GM13977 (cell line): ENCODE data around the gene PDIA6.
"Not testable (repeated sequence)": the region's sequence is repeated elsewhere in the genome, so short reads cannot be mapped to it uniquely, and the experiment has no call there.

Experiments
- DNase-seq: peaks from one replicate; pipeline ENCODE4 v3.0.0; 2012; ENCODE audit warnings: low spot score
- in situ Hi-C: fragments of 300-500 bp; cut with MboI; formaldehyde crosslinking; loops from one replicate; pipeline ENCODE4 v1.12.0; 2022; ENCODE audit warnings: low sequenced_read_pairs, low pct_unique_long_range_greater_than_20kb, mixed read lengths, inconsistent platforms; ENCODE audit not compliant: unreplicated experiment
- TF ChIP-seq, protein P1 (sequence below): IDR thresholded peaks from 2 replicates; pipeline ENCODE4 v1.5.1; 2012; ENCODE audit warnings: mild to moderate bottlenecking, control low read depth; ENCODE audit not compliant: insufficient read depth; ENCODE audit errors: extremely low read depth, missing control alignments

PDIA6 gene

DNA sequence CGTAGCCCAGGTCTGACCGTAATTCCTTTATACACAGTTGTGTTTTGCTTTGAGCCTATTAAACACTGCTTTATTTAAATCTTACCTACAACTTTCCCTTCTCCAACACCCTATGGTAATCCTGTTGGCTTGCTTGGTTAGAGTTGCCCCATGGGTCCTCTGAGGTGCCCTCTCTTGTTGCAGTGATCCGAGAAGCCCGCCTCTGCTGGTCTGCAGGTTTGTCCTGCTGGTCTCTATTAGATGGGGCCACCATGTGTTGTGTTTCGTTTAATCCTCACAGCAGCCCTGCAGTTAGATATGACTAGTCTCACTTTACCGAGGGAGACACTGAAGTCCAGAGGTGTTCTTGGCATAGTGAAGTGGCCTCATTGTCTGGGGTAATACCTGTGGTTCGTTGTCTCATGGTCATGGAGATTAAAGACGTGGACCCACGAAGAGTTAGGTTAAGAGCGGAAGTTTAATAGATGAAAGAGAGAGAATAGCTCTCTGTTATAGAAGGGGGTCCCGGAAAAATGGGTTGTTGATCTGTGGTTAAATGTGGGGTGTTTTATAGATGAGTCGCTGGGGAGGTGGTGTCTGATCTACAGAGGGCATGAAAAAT, 7.2 kb upstream of the PDIA6 start:
- in situ Hi-C loops, result no loop called here

DNA sequence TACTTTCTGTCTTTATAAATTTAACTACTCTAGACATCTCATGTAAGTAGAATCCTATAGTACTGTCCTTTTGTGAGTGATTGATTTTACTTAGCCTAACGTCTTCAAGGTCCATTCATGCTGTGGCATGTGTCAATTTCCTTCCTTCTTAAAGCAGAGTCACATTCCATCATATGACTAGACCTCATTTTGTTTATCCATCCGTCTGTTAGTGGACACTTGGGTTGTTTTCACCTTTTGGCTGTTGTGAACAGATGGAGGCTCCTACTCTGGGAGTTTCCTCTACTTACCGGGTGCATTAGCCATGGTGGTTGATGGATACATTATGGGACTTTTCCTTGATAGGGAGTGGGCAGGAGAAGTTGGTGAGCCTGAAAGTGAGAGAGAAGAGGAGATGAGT, 6.4 kb upstream of the PDIA6 start:
- in situ Hi-C loops, result no loop called here

More for the DNA sequence above, 7.2 kb upstream of the PDIA6 start:
- no peak for DNase-seq
- TF ChIP-seq, protein P1, sequence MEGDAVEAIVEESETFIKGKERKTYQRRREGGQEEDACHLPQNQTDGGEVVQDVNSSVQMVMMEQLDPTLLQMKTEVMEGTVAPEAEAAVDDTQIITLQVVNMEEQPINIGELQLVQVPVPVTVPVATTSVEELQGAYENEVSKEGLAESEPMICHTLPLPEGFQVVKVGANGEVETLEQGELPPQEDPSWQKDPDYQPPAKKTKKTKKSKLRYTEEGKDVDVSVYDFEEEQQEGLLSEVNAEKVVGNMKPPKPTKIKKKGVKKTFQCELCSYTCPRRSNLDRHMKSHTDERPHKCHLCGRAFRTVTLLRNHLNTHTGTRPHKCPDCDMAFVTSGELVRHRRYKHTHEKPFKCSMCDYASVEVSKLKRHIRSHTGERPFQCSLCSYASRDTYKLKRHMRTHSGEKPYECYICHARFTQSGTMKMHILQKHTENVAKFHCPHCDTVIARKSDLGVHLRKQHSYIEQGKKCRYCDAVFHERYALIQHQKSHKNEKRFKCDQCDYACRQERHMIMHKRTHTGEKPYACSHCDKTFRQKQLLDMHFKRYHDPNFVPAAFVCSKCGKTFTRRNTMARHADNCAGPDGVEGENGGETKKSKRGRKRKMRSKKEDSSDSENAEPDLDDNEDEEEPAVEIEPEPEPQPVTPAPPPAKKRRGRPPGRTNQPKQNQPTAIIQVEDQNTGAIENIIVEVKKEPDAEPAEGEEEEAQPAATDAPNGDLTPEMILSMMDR, result no peak

DNA sequence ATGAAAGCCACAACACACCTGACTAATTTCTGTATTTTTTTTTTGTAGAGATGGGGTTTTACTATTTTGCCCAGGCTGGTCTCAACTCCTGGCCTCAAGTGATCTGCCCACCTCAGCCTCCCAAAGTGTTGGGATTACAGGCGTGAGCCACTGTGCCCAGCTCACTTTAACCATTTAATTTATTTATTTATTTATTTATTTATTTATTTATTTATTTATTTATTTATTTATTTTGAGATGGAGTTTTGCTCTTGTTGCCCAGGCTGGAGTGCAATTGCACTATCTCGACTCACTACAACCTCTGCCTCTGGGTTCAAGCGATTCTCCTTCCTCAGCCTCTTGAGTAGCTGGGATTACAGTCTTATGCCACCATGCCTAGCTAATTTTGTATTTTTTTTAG, 5.7 kb upstream of the PDIA6 start:
- in situ Hi-C loops, result not testable (repeated sequence)

More for the DNA sequence above, 6.4 kb upstream of the PDIA6 start:
- TF ChIP-seq, protein P1, result no peak
- DNase-seq, result no peak

DNA sequence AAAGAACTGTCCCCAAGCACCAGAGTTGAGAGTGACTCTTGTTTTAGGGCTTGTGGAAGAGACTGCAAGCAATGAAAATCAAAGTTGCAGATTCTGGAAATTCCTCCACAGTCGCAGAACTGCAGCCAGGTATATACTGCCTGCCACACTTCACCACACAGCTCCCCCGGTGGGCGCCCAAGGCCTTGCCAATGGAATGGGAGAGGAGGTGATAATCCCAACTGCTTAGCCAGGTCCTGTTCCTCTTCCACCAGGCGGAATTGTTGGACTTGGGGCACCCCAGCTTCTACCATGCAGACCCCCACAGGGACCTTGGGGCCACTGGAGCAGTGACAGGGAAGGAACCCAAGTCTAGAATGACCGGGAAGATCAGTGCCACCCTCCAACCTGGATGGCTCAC, 4.8 kb upstream of the PDIA6 start:
- TF ChIP-seq, protein P1, result no peak

More for the DNA sequence above, 5.7 kb upstream of the PDIA6 start:
- not testable (repeated sequence) for DNase-seq

DNA sequence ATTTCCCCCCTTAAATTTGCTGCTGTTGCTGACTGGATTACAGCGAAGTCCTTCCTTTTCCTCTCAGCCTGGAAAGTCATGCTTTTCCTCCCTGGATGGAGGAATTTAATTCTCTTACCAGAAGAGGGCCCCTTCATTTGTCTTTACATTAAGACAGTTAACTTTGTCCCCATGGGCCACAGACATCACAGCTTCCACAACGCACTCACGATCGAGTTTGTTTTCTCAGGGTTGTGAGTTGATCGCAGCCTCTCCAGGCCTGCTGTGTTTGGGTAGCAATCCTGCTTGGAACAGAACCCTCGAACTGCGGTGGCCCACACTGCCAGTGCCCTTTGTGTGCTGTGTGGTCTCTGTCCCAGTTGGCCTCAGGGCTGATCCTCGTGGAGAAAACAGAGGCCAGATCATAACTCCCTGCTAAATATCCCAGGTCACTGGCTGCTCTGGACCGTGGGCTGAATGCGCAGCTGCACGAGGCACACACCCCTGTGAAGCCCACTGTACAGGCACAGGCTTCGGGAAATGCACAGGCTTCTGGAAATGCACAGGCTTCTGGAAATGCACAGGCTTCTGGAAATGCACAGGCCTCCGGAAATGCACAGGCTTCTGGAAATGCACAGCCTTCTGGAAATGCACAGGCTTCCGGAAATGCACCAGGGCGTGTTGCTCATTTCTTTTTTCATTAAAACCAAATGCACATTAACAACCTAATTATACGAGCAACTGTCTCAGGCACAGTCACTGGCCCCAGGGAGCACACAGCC, 2.2 kb upstream of the PDIA6 start:
- TF ChIP-seq, protein P1, result no peak
- no peak for DNase-seq
- in situ Hi-C loops, result no loop called here

More for the DNA sequence above, 4.8 kb upstream of the PDIA6 start:
- DNase-seq, result no peak
- in situ Hi-C loops, result no loop called here

DNA sequence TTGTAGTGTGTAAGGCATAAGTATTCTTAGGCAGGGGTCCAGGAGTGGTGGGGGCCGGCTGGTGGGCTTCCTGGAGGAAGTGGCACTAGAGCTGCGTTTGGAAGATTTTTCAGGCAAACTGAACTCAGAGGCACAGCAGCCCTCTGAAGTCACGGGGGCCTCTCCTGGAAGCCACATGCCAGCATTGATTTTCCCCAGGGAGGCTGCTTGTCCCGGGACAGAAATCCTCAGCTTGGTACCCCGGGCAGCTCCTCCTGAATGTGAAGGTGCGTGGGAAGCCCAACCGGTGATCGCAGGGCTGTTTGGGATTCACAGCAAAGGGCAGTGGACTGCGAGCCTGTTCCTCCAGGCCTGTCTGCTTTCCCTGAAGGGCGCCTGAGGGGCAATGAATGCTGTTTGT, 1.6 kb upstream of the PDIA6 start:
- in situ Hi-C loops, result no loop called here
- TF ChIP-seq, protein P1, result no peak
- no peak for DNase-seq

DNA sequence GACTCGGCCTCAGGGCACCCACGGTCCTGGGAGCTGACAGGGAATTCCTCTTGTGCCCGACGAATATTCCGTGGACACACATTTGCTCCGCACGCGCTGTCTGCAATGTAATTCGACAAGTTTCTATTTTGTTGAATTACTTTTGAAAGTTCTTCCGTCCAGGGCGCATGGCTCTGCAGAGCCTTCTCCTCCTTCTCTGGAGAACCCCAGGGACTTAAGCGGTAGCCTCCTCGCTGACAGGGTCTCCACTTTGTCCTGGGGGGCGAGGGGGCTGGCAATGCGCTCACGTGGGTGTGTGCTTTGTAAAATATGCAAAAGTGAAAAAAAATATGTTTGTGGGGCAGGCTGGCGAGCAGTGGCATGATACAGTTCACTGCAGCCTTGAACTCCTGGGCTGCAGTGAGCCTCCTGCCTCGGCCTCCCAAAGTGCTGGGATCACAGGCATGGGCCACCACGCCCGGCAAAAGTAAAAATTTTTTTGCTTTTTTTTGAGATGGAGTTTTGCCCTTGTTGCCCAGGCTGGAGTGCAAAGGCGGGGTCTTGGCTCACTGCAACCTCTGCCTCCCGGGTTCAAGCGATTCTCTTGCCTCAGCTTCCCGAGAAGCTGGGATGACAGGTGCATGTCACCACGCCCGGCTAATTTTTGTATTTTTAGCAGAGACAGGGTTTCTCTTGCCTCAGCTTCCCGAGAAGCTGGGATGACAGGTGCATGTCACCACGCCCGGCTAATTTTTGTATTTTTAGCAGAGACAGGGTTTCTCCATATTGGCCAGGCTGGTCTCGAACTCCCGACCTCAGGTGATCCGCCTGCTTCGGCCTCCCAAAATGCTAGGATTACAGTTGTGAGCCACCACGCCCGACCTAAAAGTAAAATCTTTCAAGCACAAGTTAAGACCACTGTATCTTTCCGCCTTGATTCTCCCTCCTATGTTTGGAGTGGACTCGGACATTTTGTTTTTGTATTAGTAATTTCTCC, 866 bp upstream of the PDIA6 start:
- in situ Hi-C loops, DNase-seq: not testable (repeated sequence)
